PC-9 (cell line): Measurements from ENCODE around the gene CES5A. TPM values are rescaled to one million over a fixed set of nuclear protein-coding genes. Genes with fewer than 3 reads are reported as not detected.

Experiments used
- BruUV-seq: library from RNA; stranded (reverse); fragments of 400-500 nt; replicated peaks from 2 replicates; lab custom pipeline; 2021; lab: Mats Ljungman, UMichigan
- CTCF ChIA-PET: fragments of 300-600 bp; sonication (Branson Sonifier 250); formaldehyde crosslinking; loops from one replicate; lab custom pipeline; 2022; ENCODE audit warnings: antibody characterized with exemption; lab: Charles Lee
- POLR2A ChIA-PET: fragments of 300-600 bp; sonication (Branson Sonifier 250); formaldehyde crosslinking; loops from one replicate; lab custom pipeline; 2022; ENCODE audit warnings: antibody characterized with exemption; ENCODE audit not compliant: unreplicated experiment; lab: Charles Lee
- DNase-seq, 2 experiments: peaks; one replicate each; pipeline versions ENCODE4 v3.0.0 to v3.0.0-alpha.2; 2015 to 2022; ENCODE audit warnings: mixed read lengths in 1 of 2
- H2AFZ ChIP-seq: fragments of 200-600 bp; sonication (generic); 2 replicates; pipeline ENCODE4 v1.8.1; 2017; ENCODE audit warnings: antibody characterized with exemption
- H3F3A ChIP-seq: fragments of 200-600 bp; sonication (generic); 2 replicates; pipeline ENCODE4 v1.8.1; 2017; ENCODE audit warnings: antibody characterized with exemption, mild to moderate bottlenecking, low read depth; ENCODE audit not compliant: insufficient read depth
- H3K27ac ChIP-seq: fragments of 200-600 bp; sonication (generic); 2 replicates; pipeline ENCODE4 v1.6.1; 2016; ENCODE audit warnings: mixed run types
- H3K27me3 ChIP-seq: fragments of 200-600 bp; sonication (generic); 2 replicates; pipeline ENCODE4 v1.6.1; 2016; ENCODE audit warnings: low read depth, mixed run types; ENCODE audit not compliant: insufficient read depth
- H3K36me3 ChIP-seq: fragments of 200-600 bp; sonication (generic); 2 replicates; pipeline ENCODE4 v1.6.1; 2016; ENCODE audit warnings: low read depth, mixed run types
- H3K4me1 ChIP-seq: fragments of 200-600 bp; sonication (generic); replicated peaks from 2 replicates; pipeline ENCODE4 v1.6.1; 2016; ENCODE audit warnings: mixed run types; ENCODE audit not compliant: insufficient read depth
- H3K4me2 ChIP-seq: fragments of 200-600 bp; sonication (generic); 2 replicates; pipeline ENCODE4 v1.6.1; 2017; ENCODE audit warnings: mixed run types
- H3K4me3 ChIP-seq: fragments of 200-600 bp; sonication (generic); 2 replicates; pipeline ENCODE4 v1.6.1; 2016; ENCODE audit warnings: mixed run types
- H3K79me2 ChIP-seq: fragments of 200-600 bp; sonication (generic); 2 replicates; pipeline ENCODE4 v1.6.1; 2017; ENCODE audit warnings: low read depth, mixed run types
- H3K9me2 ChIP-seq: fragments of 200-600 bp; sonication (generic); 2 replicates; pipeline ENCODE4 v1.8.1; 2017; ENCODE audit warnings: mild to moderate bottlenecking; ENCODE audit not compliant: insufficient read depth
- H3K9me3 ChIP-seq: fragments of 200-600 bp; sonication (generic); 2 replicates; pipeline ENCODE4 v1.8.1; 2016; ENCODE audit warnings: low read depth; ENCODE audit not compliant: insufficient read depth
- H4K20me1 ChIP-seq: fragments of 200-600 bp; sonication (generic); 2 replicates; pipeline ENCODE4 v1.8.1; 2017; ENCODE audit not compliant: insufficient read depth
- CTCF ChIP-seq: fragments of 200-600 bp; sonication (generic); conservative IDR thresholded peaks from 2 replicates; pipeline ENCODE4 v1.6.1; 2017; ENCODE audit warnings: mixed run types, antibody characterized with exemption, mild to moderate bottlenecking, moderate library complexity
- EZH2 ChIP-seq: fragments of 200-600 bp; sonication (generic); IDR thresholded peaks from 2 replicates; pipeline ENCODE4 v1.8.0; 2017; ENCODE audit warnings: antibody characterized with exemption, low read depth
- intact Hi-C: fragments of 100-400 bp; cut with micrococcal nuclease; formaldehyde crosslinking; loops from one replicate; pipeline ENCODE4 v1.10.0; 2022; ENCODE audit not compliant: unreplicated experiment
- total RNA-seq: library from RNA; stranded (reverse); gene quantifications from 2 replicates; pipeline ENCODE4 v1.2.3, GENCODE V29; 2021

CES5A gene
- total RNA-seq, 1 experiment from 2014 or later = not detected

- Histone ChIP-seq H3K4me1 (peaks cover 35% of the 10 kb centered on the region), H3K36me3 (no peaks in the 10 kb centered on the region), H3K9me2 (no peaks in the 10 kb centered on the region), H3K27ac (no peak overlapping the region), H3K9me3 (no peaks in the 10 kb centered on the region), H3K4me3 (no peak overlapping the region), H3K4me2 (no peak overlapping the region), H3F3A (peaks cover 11% of the 10 kb centered on the region), H4K20me1 (no peaks in the 10 kb centered on the region), H3K27me3 (no peaks in the 10 kb centered on the region), H3K79me2 (no peaks in the 10 kb centered on the region), H2AFZ (no peak overlapping the region)
- intact Hi-C loops = loop anchor here (5.0 to 10.0 kb wide), 2 partner anchors 79 to 362 kb away; no protein-coding TSS in a partner anchor
- CTCF ChIA-PET = no interaction called here
- BruUV-seq = no TSS peak
- POLR2A ChIA-PET = no interaction called here
- no peak for DNase-seq
- TF ChIP-seq EZH2 (no peak), CTCF (no peak)
Measured at GRCh38 chr16:55834049-55834448, 41.1 kb downstream of the CES5A start.

GRCh38 chr16:55832773-55833691 is 42.1 kb downstream of the CES5A start, which contains the start of gene CES1:
Gene CES1, minus strand, starts transcription at chr16:55833096. Its CDS starts 41 bp downstream, at chr16:55833055.
- H3K79me2 ChIP-seq = no peaks in the 10 kb centered on the region
- H3K27ac ChIP-seq = no peak within 1 kb of the TSS
- BruUV-seq = no TSS peak
- H3K9me2 ChIP-seq = no peaks in the 10 kb centered on the region
- ChIA-PET CTCF (interaction anchor here (0.6 kb wide), 2 partner anchors 305 to 576 kb away, joined by 3 to 5 read pairs; no protein-coding TSS in a partner anchor), POLR2A (interaction anchor here (0.5 to 0.7 kb wide), 2 partner anchors 165 to 468 kb away, joined by 4 to 5 read pairs; no protein-coding TSS in a partner anchor)
- intact Hi-C loops = loop anchor here (5.0 to 10.0 kb wide), 2 partner anchors 78 to 361 kb away; no protein-coding TSS in a partner anchor
- no peaks in the 10 kb centered on the region for H4K20me1 ChIP-seq
- no peak within 1 kb of the TSS for H2AFZ ChIP-seq
- peaks cover 11% of the 10 kb centered on the region for H3F3A ChIP-seq
- H3K4me3 ChIP-seq = no peak within 1 kb of the TSS
- DNase-seq = peak in 1 of 2 experiments; percentile 72
- H3K9me3 ChIP-seq = no peaks in the 10 kb centered on the region
- H3K27me3 ChIP-seq = no peaks in the 10 kb centered on the region
- TF ChIP-seq CTCF (no peak), EZH2 (no peak)
- no peak within 1 kb of the TSS for H3K4me2 ChIP-seq
- H3K36me3 ChIP-seq = no peaks in the 10 kb centered on the region
- H3K4me1 ChIP-seq = peaks cover 35% of the 10 kb centered on the region

GRCh38 chr16:55832425-55832772 is 42.8 kb downstream of the CES5A start:
- Histone ChIP-seq H3K9me3 (no peaks in the 10 kb centered on the region), H3K27me3 (no peaks in the 10 kb centered on the region), H3K36me3 (no peaks in the 10 kb centered on the region), H3K4me2 (no peak overlapping the region), H3K9me2 (no peaks in the 10 kb centered on the region), H2AFZ (no peak overlapping the region), H4K20me1 (no peaks in the 10 kb centered on the region), H3F3A (peaks cover 11% of the 10 kb centered on the region), H3K4me3 (no peak overlapping the region), H3K27ac (no peak overlapping the region), H3K4me1 (peaks cover 31% of the 10 kb centered on the region), H3K79me2 (no peaks in the 10 kb centered on the region)
- TSS peak; percentile 62 for BruUV-seq
- no peak for DNase-seq
- POLR2A ChIA-PET = no interaction called here
- TF ChIP-seq EZH2 (no peak), CTCF (no peak)
- CTCF ChIA-PET = interaction anchor here (0.6 kb wide), 2 partner anchors 304 to 577 kb away, joined by 3 to 5 read pairs; no protein-coding TSS in a partner anchor
- intact Hi-C loops = loop anchor here (5.0 to 10.0 kb wide), 2 partner anchors 78 to 360 kb away; no protein-coding TSS in a partner anchor
